Testis (tissue), 3 donors: ENCODE measurements around the gene NDUFA11. TPM values are rescaled to one million over a fixed set of nuclear protein-coding genes. Genes with fewer than 3 reads are reported as not detected.
"Not testable (repeated sequence)": the region's sequence is repeated elsewhere in the genome, so short reads cannot be mapped to it uniquely, and the experiment has no call there.

Experiments used
- DNase-seq: peaks from one replicate; pipeline ENCODE4 v3.0.0-alpha.2; 2019
- H3K27ac ChIP-seq, 2 donors: fragments of 200-600 bp; sonication (generic); one replicate each; pipeline ENCODE4 v1.5.1; 2019
- H3K27me3 ChIP-seq: fragments of 200-600 bp; sonication (generic); one replicate; pipeline ENCODE4 v1.5.1; 2019
- H3K36me3 ChIP-seq: fragments of 200-600 bp; sonication (generic); one replicate; pipeline ENCODE4 v1.5.1; 2017; ENCODE audit warnings: low read depth; ENCODE audit errors: missing control alignments
- H3K4me1 ChIP-seq: fragments of 200-600 bp; sonication (generic); one replicate; pipeline ENCODE4 v1.5.1; 2019
- H3K4me3 ChIP-seq, 2 donors: fragments of 200-600 bp; sonication (generic); one replicate each; pipeline ENCODE4 v1.5.1; 2017 to 2019
- H3K9me3 ChIP-seq: fragments of 200-600 bp; sonication (generic); one replicate; pipeline ENCODE4 v1.5.1; 2017
- POLR2A ChIP-seq: fragments of 450-650 bp; IDR thresholded peaks from one replicate; pipeline ENCODE4 v1.6.1; 2017; ENCODE audit warnings: antibody characterized with exemption, mild to moderate bottlenecking, moderate library complexity
- WGBS, 2 donors: methylation state at CpG; one replicate each; pipeline ENCODE4 v1.1.5; 2018; 5-methylcytosine and 5-hydroxymethylcytosine counted together
- intact Hi-C: fragments of 100-400 bp; cut with DNase I; formaldehyde crosslinking; loops from one replicate; pipeline ENCODE4 v1.15.1; 2023; ENCODE audit warnings: low total_unique reads
- polyA plus RNA-seq: library from polyadenylated mRNA; stranded (reverse); fragments of 350-450 nt; fragmentation: Illumina TruSeq; extraction: RNeasy Lipid Tissue Mini Kit (QIAGEN cat#74804); gene quantifications from one replicate; pipeline ENCODE4 v1.2.3, GENCODE V29; 2014; ENCODE audit warnings: low read depth, low replicate concordance; ENCODE audit not compliant: insufficient read depth
- total RNA-seq, 2 donors: library from RNA; depleted of rRNA; stranded (reverse); fragments of >200 nt; gene quantifications; one replicate each; pipeline ENCODE4 v1.2.3, GENCODE V29; 2016
- TF ChIP-seq, protein P1 (sequence below), 3 experiments: fragments of 450-650 bp in 2 of 3; fragments of 200-600 bp in 1 of 3; sonication (generic) in 1 of 3; IDR thresholded peaks; one replicate each; pipeline ENCODE4 v1.5.1; 2016 to 2019; ENCODE audit warnings: antibody characterized with exemption in 3 of 3, mild to moderate bottlenecking in 2 of 3, moderate library complexity in 1 of 3

The NDUFA11 gene
- total and polyA plus RNA-seq, 3 donors from 2014 or later = 167 to 194 (median 170) TPM

DNA sequence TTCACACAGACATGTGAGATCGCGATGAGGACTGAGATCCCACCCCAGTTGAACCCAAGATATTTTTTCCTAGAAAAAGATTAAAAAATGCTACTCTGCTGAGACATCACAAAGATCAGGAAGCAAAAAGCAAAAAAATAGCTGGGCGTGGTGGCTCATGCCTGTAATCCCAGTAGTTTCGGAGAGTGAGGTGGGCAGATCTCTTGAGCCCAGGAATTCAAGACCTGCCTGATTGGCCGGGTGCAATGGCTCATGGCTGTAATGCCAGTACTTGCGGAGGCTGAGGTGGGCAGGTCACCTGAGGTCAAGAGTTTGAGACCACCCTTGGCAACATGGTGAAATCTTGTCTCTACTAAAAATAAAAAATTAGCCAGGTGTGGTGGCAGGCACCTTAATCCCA, 53.4 kb downstream of the NDUFA11 start:
- intact Hi-C loops = no loop called here

DNA sequence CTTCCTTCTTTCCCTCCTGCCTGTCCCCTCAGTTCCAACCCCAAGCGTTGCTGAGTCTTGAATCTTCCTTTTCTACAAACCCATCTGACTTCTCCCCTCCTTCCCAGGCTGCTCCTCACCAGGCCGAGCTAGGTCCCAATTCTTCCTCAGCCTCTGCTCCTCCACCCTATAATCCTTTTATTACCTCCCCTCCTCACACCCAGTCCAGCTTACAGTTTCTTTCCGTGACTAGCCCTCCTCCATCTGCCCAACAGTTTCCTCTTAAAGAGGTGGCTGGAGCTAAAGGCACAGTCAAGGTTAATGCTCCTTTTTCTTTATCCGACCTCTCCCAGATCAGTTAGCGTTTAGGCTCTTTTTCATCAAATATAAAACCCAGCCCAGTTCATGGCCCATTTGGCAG, 55.0 kb downstream of the NDUFA11 start:
- WGBS, 2 donors = 71 to 84% methylated on average over 5 of the region's 5 CpGs
- intact Hi-C loops, H3K4me1 ChIP-seq, H3K27ac ChIP-seq, DNase-seq, H3K36me3 ChIP-seq, H3K4me3 ChIP-seq, H3K27me3 ChIP-seq, H3K9me3 ChIP-seq: not testable (repeated sequence)

More for the DNA sequence above, 53.4 kb downstream of the NDUFA11 start:
- Histone ChIP-seq H3K4me1 (no peaks in the 10 kb centered on the region), H3K4me3 (no peak overlapping the region), H3K36me3 (no peaks in the 10 kb centered on the region), H3K9me3 (no peaks in the 10 kb centered on the region), H3K27ac (no peak overlapping the region), H3K27me3 (no peaks in the 10 kb centered on the region)
- TF ChIP-seq POLR2A = no peak
- TF ChIP-seq, protein P1, sequence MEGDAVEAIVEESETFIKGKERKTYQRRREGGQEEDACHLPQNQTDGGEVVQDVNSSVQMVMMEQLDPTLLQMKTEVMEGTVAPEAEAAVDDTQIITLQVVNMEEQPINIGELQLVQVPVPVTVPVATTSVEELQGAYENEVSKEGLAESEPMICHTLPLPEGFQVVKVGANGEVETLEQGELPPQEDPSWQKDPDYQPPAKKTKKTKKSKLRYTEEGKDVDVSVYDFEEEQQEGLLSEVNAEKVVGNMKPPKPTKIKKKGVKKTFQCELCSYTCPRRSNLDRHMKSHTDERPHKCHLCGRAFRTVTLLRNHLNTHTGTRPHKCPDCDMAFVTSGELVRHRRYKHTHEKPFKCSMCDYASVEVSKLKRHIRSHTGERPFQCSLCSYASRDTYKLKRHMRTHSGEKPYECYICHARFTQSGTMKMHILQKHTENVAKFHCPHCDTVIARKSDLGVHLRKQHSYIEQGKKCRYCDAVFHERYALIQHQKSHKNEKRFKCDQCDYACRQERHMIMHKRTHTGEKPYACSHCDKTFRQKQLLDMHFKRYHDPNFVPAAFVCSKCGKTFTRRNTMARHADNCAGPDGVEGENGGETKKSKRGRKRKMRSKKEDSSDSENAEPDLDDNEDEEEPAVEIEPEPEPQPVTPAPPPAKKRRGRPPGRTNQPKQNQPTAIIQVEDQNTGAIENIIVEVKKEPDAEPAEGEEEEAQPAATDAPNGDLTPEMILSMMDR (IDR thresholded peaks at IDR 0.05) = no peak
- DNase-seq = no peak
- WGBS, 2 donors = 85 to 92% methylated on average over 6 of the region's 6 CpGs

DNA sequence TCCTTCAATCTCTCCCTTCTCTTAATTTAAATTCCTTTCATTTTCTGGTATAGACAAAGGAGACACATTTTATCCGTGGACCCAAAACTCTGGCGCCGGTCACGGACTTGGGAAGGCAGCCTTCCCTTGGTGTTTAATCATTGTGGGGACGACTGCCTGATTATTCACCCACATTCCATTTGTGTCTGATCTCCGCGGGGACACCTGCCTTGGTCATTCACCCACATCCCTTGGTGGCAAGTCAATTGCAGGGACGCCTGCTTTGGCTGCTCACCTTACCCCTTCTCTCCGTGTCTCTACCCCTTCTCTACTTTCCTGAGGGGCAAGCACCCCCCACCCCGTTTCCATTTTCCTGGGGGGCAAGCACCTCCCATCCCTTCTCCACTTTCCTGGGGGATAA, 55.7 kb downstream of the NDUFA11 start:
- H3K27me3 ChIP-seq, intact Hi-C loops, H3K4me1 ChIP-seq, H3K9me3 ChIP-seq, H3K27ac ChIP-seq, DNase-seq, H3K36me3 ChIP-seq, H3K4me3 ChIP-seq: not testable (repeated sequence)
- WGBS, 2 donors = 89 to 93% methylated on average over 10 of the region's 10 CpGs

Other genes with a start within 250 kb of the NDUFA11 start
- 100 to 1,000 TPM in 1 of 2 donors, 10 to 100 TPM in 1; 98.0 to 198 TPM for gene MICOS13, start 223.3 kb downstream of the NDUFA11 start, total RNA-seq
- 152 TPM for gene MICOS13, start 223.3 kb downstream of the NDUFA11 start, polyA plus RNA-seq
- gene HSD11B1L, start 222.8 kb downstream of the NDUFA11 start, total RNA-seq = 10 to 100 TPM; 18.8 to 21.0 TPM
- gene HSD11B1L, start 222.8 kb downstream of the NDUFA11 start, polyA plus RNA-seq = 8.1 TPM
- gene RPL36, start 213.5 kb downstream of the NDUFA11 start, total RNA-seq = 100 to 1,000 TPM; 331 to 531 TPM
- 497 TPM for gene RPL36, start 213.5 kb downstream of the NDUFA11 start, polyA plus RNA-seq
- 100 to 1,000 TPM; 100 to 133 TPM for gene LONP1, start 183.6 kb downstream of the NDUFA11 start, total RNA-seq
- gene LONP1, start 183.6 kb downstream of the NDUFA11 start, polyA plus RNA-seq = 48.1 TPM
- 1 to 10 TPM; 6.1 to 9.3 TPM for gene CATSPERD, start 183.2 kb downstream of the NDUFA11 start, total RNA-seq
- gene CATSPERD, start 183.2 kb downstream of the NDUFA11 start, polyA plus RNA-seq = 31.3 TPM
- 10 to 100 TPM; 24.0 to 35.0 TPM for gene PRR22, start 119.0 kb downstream of the NDUFA11 start, total RNA-seq
- 54.9 TPM for gene PRR22, start 119.0 kb downstream of the NDUFA11 start, polyA plus RNA-seq
- 100 to 1,000 TPM in 1 of 2 donors, 10 to 100 TPM in 1; 92.2 to 114 TPM for gene DUS3L, start 112.6 kb downstream of the NDUFA11 start, total RNA-seq
- gene DUS3L, start 112.6 kb downstream of the NDUFA11 start, polyA plus RNA-seq = 75.6 TPM
- 10 to 100 TPM in 1 of 2 donors, 1 to 10 TPM in 1; 6.5 to 13.5 TPM for gene NRTN, start 98.7 kb downstream of the NDUFA11 start, total RNA-seq
- 1.7 TPM for gene NRTN, start 98.7 kb downstream of the NDUFA11 start, polyA plus RNA-seq
- gene FUT6, start 64.1 kb downstream of the NDUFA11 start, total RNA-seq = under 1 TPM; 0.19 to 0.39 TPM
- 0.84 TPM for gene FUT6, start 64.1 kb downstream of the NDUFA11 start, polyA plus RNA-seq
- gene FUT3, start 52.3 kb downstream of the NDUFA11 start, total RNA-seq = 1 to 10 TPM; 1.1 to 4.4 TPM
- 3.5 TPM for gene FUT3, start 52.3 kb downstream of the NDUFA11 start, polyA plus RNA-seq
- gene FUT5, start 33.2 kb downstream of the NDUFA11 start, total RNA-seq = 1 to 10 TPM in 1 of 2 donors, under 1 TPM in 1; 0.87 to 1.1 TPM
- 0.20 TPM for gene FUT5, start 33.2 kb downstream of the NDUFA11 start, polyA plus RNA-seq
- 1 to 10 TPM; 7.4 to 7.7 TPM for gene VMAC, start 1.1 kb upstream of the NDUFA11 start, total RNA-seq
- 3.4 TPM for gene VMAC, start 1.1 kb upstream of the NDUFA11 start, polyA plus RNA-seq
- 10 to 100 TPM in 1 of 2 donors, 1 to 10 TPM in 1; 9.4 to 13.9 TPM for gene CAPS, start 10.5 kb upstream of the NDUFA11 start, total RNA-seq
- gene CAPS, start 10.5 kb upstream of the NDUFA11 start, polyA plus RNA-seq = 20.9 TPM
- gene RANBP3, start 74.3 kb upstream of the NDUFA11 start, total RNA-seq = 100 to 1,000 TPM; 145 to 148 TPM
- gene RANBP3, start 74.3 kb upstream of the NDUFA11 start, polyA plus RNA-seq = 142 TPM
- 100 to 1,000 TPM in 1 of 2 donors, 10 to 100 TPM in 1; 92.9 to 127 TPM for gene RFX2, start 206.7 kb upstream of the NDUFA11 start, total RNA-seq
- 197 TPM for gene RFX2, start 206.7 kb upstream of the NDUFA11 start, polyA plus RNA-seq
- gene ACSBG2, start 231.9 kb upstream of the NDUFA11 start, total RNA-seq = 100 to 1,000 TPM in 1 of 2 donors, 10 to 100 TPM in 1; 83.4 to 316 TPM
- gene ACSBG2, start 231.9 kb upstream of the NDUFA11 start, polyA plus RNA-seq = 411 TPM